A673 (cell line): ENCODE results near the gene RPS6KB1. TPM values are rescaled to one million over a fixed set of nuclear protein-coding genes. Genes with fewer than 3 reads are reported as not detected.
"Not testable (repeated sequence)": the region's sequence is repeated elsewhere in the genome, so short reads cannot be mapped to it uniquely, and the experiment has no call there.

Source experiments
- BruUV-seq: library from RNA; stranded (reverse); fragments of 400-500 nt; replicated peaks from 2 replicates; lab custom pipeline; 2021; lab: Mats Ljungman, UMichigan
- CTCF ChIA-PET: fragments of 300-600 bp; sonication (Branson Sonifier 250); formaldehyde crosslinking; loops from one replicate; lab custom pipeline; 2022; ENCODE audit warnings: antibody characterized with exemption; lab: Charles Lee
- POLR2A ChIA-PET: fragments of 300-600 bp; sonication (Branson Sonifier 250); formaldehyde crosslinking; loops from one replicate; lab custom pipeline; 2022; ENCODE audit warnings: antibody characterized with exemption; ENCODE audit not compliant: low non-redundant PET; lab: Charles Lee
- DNase-seq: peaks from one replicate; pipeline ENCODE4 v3.0.0-alpha.2; 2015; ENCODE audit warnings: low spot score
- H3K27ac ChIP-seq: fragments of 200-600 bp; sonication (generic); 2 replicates; pipeline ENCODE4 v1.5.1; 2016; ENCODE audit warnings: mixed run types, low read depth, mild to moderate bottlenecking, mixed read lengths, antibody characterized with exemption, low read length; ENCODE audit not compliant: poor library complexity, severe bottlenecking
- H3K27me3 ChIP-seq: fragments of 200-600 bp; sonication (generic); replicated peaks from 2 replicates; pipeline ENCODE4 v1.6.1; 2017; ENCODE audit warnings: mixed run types, low read depth, mild to moderate bottlenecking, mixed read lengths, antibody characterized with exemption, low read length; ENCODE audit not compliant: insufficient read depth, poor library complexity
- H3K36me3 ChIP-seq: fragments of 200-600 bp; sonication (generic); 2 replicates; pipeline ENCODE4 v1.6.1; 2016; ENCODE audit warnings: mixed run types, mild to moderate bottlenecking, mixed read lengths, antibody characterized with exemption, low read length; ENCODE audit not compliant: insufficient read depth, poor library complexity, severe bottlenecking
- H3K4me1 ChIP-seq: fragments of 200-600 bp; sonication (generic); 2 replicates; pipeline ENCODE4 v1.6.1; 2017; ENCODE audit warnings: mixed run types, mild to moderate bottlenecking, mixed read lengths, antibody characterized with exemption, low read length; ENCODE audit not compliant: insufficient read depth, poor library complexity, severe bottlenecking
- H3K4me3 ChIP-seq: fragments of 200-600 bp; sonication (generic); 2 replicates; pipeline ENCODE4 v1.5.1; 2016; ENCODE audit warnings: low read depth, mixed run types, mild to moderate bottlenecking, mixed read lengths, low read length; ENCODE audit not compliant: poor library complexity, severe bottlenecking
- H3K9me3 ChIP-seq: fragments of 200-600 bp; sonication (generic); 2 replicates; pipeline ENCODE4 v1.6.1; 2016; ENCODE audit warnings: mixed run types, low read depth, mild to moderate bottlenecking, mixed read lengths, antibody characterized with exemption, low read length; ENCODE audit not compliant: poor library complexity, severe bottlenecking
- EZH2 ChIP-seq: fragments of 200-600 bp; sonication (generic); IDR thresholded peaks from 2 replicates; pipeline ENCODE4 v1.6.1; 2017; ENCODE audit warnings: borderline replicate concordance, low read depth, mild to moderate bottlenecking, mixed read lengths, antibody characterized with exemption, low read length; ENCODE audit not compliant: poor library complexity, severe bottlenecking
- intact Hi-C: fragments of 100-400 bp; cut with micrococcal nuclease; formaldehyde crosslinking; loops from one replicate; pipeline ENCODE4 v1.10.0; 2022; ENCODE audit not compliant: unreplicated experiment
- total RNA-seq: library from RNA; stranded (reverse); gene quantifications from 2 replicates; pipeline ENCODE4 v1.2.3, GENCODE V29; 2021
- TF ChIP-seq, protein P1 (sequence below): fragments of 300-800, 200-600 bp; sonication (generic); conservative IDR thresholded peaks from 2 replicates; pipeline ENCODE4 v1.5.1; 2017; ENCODE audit warnings: low read depth, mild to moderate bottlenecking, antibody characterized with exemption, low read length, moderate library complexity, mixed read lengths

Gene RPS6KB1
- total RNA-seq, 1 experiment from 2014 or later: 56.5 TPM

DNA sequence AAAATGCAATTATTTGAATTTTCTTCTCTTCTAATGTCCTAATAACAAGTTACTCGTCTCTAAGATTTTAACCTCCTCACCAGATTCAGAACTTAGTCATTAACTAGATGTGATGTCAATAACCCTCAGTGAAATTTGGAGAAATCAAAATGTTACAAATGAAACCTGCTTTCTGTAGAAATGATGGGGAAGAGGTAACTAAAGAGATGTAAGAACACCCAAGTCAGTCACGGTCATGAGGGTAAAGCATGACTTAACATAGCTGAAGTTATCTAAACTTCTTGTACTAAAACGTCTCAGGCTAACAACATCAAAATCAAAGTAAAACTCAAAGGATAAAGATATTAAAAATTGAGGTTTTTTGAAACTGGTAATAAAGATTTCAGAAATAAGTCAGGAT lies 61.9 kb downstream of the RPS6KB1 start:
- no peak for TF ChIP-seq EZH2
- TF ChIP-seq, protein P1, sequence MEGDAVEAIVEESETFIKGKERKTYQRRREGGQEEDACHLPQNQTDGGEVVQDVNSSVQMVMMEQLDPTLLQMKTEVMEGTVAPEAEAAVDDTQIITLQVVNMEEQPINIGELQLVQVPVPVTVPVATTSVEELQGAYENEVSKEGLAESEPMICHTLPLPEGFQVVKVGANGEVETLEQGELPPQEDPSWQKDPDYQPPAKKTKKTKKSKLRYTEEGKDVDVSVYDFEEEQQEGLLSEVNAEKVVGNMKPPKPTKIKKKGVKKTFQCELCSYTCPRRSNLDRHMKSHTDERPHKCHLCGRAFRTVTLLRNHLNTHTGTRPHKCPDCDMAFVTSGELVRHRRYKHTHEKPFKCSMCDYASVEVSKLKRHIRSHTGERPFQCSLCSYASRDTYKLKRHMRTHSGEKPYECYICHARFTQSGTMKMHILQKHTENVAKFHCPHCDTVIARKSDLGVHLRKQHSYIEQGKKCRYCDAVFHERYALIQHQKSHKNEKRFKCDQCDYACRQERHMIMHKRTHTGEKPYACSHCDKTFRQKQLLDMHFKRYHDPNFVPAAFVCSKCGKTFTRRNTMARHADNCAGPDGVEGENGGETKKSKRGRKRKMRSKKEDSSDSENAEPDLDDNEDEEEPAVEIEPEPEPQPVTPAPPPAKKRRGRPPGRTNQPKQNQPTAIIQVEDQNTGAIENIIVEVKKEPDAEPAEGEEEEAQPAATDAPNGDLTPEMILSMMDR: no peak
- ChIA-PET POLR2A (no interaction called here), CTCF (no interaction called here)
- H3K27ac ChIP-seq: no peak overlapping the region
- no peaks in the 10 kb centered on the region for H3K27me3 ChIP-seq
- no peak overlapping the region for H3K4me3 ChIP-seq
- DNase-seq: no peak
- no TSS peak for BruUV-seq
- intact Hi-C loops: no loop called here
- no peaks in the 10 kb centered on the region for H3K4me1 ChIP-seq
- H3K9me3 ChIP-seq: no peaks in the 10 kb centered on the region
- no peaks in the 10 kb centered on the region for H3K36me3 ChIP-seq

DNA sequence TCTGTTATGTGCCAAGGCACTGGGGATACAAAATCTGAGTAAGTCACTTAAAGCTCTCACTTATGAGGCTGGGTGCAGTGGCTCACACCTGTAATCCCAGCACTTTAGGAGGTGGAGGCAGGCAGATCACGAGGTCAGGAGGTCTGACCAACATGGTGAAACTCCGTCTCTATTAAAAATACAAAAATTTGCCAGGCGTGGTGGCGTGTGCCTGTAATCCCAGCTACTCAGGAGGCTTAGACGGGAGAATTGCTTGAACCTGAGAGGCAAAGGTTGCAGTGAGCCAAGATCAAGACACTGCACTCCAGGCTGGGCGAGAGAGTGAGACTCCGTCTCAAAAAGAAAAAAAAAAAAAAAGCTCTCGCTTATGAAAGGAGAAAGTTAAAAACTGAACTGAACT lies 66.7 kb downstream of the RPS6KB1 start:
- H3K27ac ChIP-seq, H3K9me3 ChIP-seq, H3K4me3 ChIP-seq, H3K4me1 ChIP-seq, CTCF ChIA-PET, BruUV-seq, DNase-seq, intact Hi-C loops, H3K27me3 ChIP-seq, H3K36me3 ChIP-seq: not testable (repeated sequence)
- POLR2A ChIA-PET: interaction anchor here (0.5 kb wide), 1 partner anchor 11 kb away, joined by 6 read pairs; no protein-coding TSS in a partner anchor

DNA sequence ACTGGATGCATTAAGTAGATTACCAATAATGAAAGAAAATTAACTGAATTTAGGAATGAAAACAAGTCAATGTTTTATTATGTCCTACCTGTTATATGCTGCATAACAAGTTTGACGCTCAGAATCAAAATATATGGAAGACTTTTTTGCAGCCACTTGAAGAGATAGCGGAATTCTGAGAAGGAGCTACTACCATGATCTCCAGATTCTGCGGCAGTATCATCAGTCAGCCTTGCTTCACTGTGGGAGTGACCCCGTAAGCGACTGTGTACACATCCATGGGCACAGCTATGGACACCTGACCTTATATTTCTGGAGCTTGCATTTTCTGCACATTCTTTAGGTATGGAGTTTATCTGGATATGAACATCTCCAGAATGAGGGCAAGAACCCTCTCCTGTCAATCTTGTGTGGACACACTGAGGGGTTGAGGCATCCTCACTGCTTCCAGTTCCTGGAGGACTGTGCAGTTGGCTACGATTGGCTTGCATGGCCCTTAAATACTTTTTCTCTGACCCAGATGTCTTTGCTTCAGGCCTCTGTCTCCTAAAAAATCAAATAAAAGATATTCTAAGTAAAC lies 69.9 kb downstream of the RPS6KB1 start:
- no peaks in the 10 kb centered on the region for H3K27me3 ChIP-seq
- H3K36me3 ChIP-seq: no peaks in the 10 kb centered on the region
- no peak for TF ChIP-seq EZH2
- TF ChIP-seq, protein P1: no peak
- intact Hi-C loops: no loop called here
- BruUV-seq: no TSS peak
- ChIA-PET POLR2A (interaction anchor here (0.6 kb wide), 1 partner anchor 38 kb away, joined by 3 read pairs; no protein-coding TSS in a partner anchor), CTCF (no interaction called here)
- H3K27ac ChIP-seq: no peak overlapping the region
- no peak for DNase-seq
- H3K4me3 ChIP-seq: no peak overlapping the region
- H3K4me1 ChIP-seq: no peaks in the 10 kb centered on the region
- H3K9me3 ChIP-seq: no peaks in the 10 kb centered on the region
